Prostate gland (tissue), 2 donors: Measurements from ENCODE around the gene TGIF2.

Experiments
- CTCF ChIP-seq, 4 experiments: fragments of 200-600 bp in 2 of 4; fragments of 450-650 bp in 2 of 4; sonication (generic) in 2 of 4; IDR thresholded peaks; 1 replicate in 3 of 4; 2 replicates in 1 of 4; pipeline ENCODE4 v1.5.1; 2016 to 2019; ENCODE audit warnings: antibody characterized with exemption in 4 of 4, mild to moderate bottlenecking in 2 of 4, moderate library complexity in 2 of 4
- POLR2A ChIP-seq: fragments of 450-650 bp; IDR thresholded peaks from one replicate; pipeline ENCODE4 v1.6.1; 2016; ENCODE audit warnings: antibody characterized with exemption, mild to moderate bottlenecking

GRCh38 chr20:36546111-36546736, 27.2 kb upstream of the TGIF2 start:
- TF ChIP-seq CTCF (IDR thresholded peaks at IDR 0.05) = no peak
- TF ChIP-seq POLR2A = no peak
